Right hindlimb (tissue), 1 donor: Measurements from ENCODE around the gene NEK10.

ENCODE experiments used
- DNase-seq: peaks from one replicate; pipeline ENCODE4 v3.0.0-alpha.2; 2018

The NEK10 gene

DNA sequence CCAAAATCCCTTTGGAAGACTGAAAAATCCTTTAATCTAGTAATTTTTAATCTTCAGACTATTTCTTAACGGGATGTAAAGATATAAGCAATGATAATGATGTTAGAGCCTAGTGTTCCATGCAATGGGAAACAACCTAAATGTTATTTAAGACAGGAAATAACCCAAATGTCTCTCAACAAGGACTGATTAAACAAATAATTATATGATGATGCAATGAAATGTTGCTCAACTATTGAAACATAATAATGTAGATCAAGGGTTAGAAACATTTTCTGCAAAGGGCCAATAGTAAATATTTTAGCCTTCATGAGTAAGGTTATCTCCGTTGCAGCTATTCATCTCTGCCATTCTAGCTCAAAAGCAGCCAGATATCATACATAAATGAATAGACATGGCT, 275.4 kb downstream of the NEK10 start:
- no peak for DNase-seq

DNA sequence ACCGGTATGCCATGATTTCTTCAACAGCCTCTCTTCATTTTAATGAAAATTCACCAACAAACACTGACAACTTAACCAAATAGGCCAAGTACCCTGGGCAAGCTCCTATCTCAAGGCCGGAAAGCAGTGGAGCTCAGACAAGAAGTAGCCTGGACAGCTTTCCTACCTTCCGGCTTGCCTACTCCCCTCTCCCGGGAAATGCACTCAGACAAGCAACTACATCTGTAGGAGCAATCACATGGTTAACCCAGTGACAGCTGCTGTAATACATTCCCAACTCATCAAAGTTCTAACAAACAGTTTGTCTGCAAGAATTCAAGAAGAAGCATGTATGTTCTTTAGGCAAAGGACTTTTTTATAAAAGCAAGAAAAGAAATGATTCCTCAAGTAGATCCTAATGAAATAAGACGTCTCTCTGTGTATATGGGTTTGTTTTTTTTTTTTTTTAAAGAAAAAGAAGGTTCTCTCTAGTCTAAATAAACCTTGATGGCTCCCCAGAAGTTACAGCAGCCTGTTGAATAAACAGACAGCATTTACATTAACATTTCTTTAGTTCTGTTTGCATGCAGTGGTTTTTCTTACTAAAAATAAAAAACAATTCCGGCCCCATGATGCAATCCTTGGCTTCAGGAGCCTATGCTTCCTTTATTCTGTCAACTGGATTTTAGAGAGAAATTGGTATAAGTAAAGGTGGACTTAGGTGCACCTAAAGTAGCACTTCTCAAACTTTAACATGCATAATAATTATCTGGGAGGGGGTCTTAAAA, 278.7 kb downstream of the NEK10 start:
- DNase-seq, result no peak

DNA sequence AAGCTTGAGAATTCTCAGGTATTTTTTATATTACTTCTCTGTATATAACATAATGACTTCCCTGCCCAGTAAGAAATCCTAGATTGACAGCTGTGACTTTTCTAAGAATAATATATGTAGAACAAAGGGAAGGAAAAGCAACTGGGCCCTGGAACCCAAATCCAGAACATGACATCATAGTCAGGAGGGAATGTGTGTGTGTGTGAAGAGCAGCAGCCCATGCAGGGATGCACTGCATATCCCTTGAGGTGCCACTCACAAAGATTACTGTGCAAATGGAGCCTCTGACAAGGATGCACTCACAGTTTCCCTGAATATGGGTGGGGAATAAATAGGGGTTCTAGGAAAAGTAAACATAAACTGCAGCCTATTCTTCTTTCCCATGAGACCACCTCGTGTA, 279.5 kb downstream of the NEK10 start:
- DNase-seq, result no peak

DNA sequence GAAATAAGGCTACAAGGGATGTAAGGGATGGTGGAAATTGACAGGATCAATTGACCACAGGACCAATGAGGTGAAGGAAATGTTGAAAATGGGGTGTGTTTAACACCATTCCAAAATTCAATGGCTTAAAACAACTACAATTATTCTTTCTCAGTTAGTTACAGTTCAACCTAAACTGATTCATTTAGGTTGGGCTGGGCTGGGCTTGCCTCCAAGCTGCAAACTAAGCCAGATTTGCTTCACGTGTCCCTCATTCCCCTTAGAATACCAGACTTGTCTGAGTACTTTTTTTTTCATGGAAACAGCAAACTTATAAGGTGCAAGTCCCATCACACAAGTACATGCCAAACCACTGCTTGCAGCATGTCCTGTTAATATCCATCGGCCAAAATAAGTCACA, 280.1 kb downstream of the NEK10 start:
- peak; percentile 68 for DNase-seq

DNA sequence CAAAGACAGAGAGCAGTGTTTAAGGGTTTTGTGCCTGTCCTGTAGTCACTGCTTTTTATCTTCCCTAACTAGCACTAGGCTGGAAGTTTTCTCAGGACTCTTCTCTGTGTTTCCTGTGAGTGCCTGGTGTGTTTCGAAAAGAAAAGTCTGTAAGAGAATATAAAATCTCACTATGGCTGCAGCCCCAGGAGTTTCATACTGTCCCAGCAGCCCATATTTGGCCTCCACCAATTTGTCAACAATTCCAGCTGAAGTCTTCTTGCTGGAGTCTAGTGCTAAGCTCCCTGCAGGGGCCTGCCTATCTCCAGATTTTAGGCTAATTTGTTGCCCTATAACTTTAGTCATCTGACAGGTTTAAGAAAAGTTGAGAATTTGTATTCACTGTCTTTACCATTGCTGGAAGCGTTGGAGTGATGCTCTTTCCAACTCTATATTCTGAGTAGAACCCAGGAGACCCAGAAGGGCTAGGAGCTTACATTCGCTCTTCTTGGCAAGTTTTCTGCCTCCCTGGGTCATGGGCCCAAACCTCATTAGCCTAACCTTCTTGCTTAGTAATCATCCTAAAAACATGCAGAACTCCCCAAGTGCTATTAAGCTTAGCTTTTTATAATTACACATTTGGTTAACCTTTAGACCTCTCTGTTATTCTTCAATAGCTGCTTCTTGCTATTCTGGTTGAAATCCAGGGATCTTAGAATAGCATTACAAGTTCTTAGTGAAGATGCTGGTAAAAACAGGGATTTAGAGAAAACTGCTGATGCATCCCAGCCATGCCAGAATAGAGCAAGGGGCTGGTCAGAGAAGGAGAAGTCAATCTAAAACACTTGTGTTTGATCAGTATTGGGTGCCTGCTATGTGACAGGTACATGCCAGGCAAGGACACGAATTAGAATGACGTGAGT, 283.1 kb downstream of the NEK10 start:
- peak; percentile 62 for DNase-seq

DNA sequence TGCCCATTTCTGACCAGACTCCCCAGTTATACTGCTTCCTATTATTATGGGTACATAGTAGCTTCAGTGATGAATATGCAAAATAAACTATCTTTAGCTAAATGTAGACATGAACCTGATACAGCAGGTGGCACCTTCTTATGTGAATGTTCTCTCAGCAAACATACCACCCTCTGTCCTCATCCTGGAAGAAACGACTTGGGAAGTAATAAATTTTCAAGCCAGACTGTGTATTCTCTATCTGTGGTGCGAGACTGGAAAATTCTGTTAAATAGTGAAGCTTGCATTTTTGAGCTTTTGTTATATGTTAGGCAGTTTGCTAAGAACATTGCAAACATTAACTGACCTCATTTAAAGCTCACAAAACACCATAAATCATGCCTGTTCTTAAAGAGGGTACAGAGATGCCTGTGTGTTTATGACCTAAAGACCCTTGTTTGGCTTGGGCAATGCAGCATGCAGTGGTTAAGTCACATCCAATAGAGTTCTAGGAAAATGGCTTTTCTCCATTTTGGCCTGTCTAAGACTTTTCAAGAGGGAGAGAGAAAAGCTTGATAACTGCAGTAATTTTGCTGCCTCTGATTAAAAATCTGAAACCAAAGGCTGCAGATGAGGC, 287.1 kb downstream of the NEK10 start:
- no peak for DNase-seq

DNA sequence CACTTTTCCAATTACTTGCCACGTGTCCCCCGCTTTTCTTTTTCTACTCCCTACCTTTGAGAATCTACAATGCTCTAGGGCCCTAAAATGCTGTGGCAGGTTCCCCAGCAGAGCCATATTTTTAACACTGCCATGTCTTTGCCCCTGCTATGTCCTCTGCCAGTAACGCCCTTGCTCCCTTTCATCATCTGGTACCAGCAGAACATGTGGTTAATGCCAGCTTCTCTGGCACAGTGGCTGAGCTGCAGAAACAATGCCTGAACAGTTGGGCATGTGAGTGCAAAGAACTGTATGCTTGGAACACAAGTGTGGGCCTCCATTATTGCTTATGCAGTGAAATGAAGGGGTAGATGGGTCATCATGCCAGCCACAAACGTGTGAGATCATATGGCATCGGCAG, 287.6 kb downstream of the NEK10 start:
- no peak for DNase-seq

DNA sequence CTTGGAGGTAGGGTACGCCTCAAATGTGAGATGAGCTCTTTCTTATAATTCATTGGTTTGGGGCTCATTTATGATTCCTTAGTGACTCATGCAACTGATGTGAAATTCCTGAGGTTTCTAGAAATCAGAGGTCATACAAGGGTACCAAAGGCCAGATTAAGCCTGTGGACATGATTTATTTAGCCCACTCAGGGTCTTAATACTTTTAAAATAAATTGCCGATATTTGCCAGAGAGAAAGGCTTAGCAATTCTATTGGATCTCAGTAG, 289.0 kb downstream of the NEK10 start:
- DNase-seq, result no peak

DNA sequence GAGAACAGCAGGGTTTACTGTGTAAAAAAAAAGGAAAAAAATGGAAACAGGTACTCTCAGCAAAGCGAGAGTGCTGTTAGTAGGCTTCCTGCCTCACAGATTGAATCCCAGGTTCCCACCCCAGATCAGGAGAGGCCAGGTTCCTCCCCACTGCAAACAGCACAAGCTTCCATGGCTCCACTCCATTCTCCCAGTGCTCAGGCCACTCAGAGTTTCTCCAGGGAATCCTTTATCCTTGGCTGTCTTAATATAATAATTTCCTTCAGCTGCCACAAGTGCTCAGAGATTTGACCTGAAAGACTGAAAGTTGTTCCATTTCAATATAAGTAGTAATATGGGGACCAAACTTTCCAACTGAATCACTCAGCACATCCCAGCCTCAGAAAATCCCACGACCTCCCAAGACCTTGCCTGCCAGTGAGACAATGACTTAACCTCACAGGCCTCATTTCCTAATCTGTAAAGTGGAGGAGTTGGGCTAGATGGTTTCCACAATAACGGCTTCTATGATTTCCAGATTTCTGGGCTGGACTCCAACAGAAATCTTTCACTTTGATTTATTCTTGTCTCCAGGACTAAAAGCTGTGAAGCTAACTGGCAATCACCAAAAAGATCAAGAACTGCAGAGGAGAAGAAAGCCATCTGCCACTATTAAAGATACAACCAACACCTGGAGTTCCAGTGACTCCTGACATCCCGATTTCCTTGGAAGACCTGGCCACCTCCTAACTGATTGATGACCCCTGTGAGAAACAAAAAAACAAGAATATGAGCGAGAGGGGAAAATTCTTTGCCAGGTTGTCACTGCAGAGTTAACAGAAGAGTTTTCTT, 289.5 kb downstream of the NEK10 start:
- peak; percentile 64 for DNase-seq

DNA sequence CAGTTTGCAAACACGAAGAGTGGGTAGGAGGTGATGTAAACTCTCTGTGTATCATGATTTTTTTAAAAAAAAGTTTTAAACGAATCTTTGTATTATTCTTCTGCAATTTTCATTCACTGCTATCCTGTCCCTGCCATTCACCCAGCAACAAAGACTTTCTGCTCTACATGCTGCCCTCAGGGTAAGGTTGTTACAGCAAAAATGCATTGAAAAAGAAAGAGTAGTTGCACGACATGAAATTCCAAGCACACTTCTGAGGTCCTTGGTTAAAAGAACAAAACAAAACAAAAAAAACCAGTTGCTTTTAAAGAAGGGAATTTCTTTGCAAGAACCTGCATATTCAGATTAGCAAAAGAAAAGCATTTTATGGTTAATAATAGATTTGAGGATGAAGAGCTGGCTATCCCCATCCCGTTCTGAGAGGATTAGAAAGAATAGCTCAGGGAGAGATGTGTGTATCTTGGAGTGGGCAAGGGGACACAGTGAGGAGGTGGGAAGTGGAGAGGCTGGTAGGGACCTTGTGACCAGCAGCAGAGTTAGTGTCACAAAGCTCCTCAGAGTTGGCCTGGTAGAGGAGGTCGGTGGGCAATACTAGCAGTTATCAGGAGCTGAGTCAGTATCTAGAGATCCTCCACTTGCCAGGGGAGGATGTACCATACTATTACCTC, 290.8 kb downstream of the NEK10 start:
- DNase-seq, result no peak

DNA sequence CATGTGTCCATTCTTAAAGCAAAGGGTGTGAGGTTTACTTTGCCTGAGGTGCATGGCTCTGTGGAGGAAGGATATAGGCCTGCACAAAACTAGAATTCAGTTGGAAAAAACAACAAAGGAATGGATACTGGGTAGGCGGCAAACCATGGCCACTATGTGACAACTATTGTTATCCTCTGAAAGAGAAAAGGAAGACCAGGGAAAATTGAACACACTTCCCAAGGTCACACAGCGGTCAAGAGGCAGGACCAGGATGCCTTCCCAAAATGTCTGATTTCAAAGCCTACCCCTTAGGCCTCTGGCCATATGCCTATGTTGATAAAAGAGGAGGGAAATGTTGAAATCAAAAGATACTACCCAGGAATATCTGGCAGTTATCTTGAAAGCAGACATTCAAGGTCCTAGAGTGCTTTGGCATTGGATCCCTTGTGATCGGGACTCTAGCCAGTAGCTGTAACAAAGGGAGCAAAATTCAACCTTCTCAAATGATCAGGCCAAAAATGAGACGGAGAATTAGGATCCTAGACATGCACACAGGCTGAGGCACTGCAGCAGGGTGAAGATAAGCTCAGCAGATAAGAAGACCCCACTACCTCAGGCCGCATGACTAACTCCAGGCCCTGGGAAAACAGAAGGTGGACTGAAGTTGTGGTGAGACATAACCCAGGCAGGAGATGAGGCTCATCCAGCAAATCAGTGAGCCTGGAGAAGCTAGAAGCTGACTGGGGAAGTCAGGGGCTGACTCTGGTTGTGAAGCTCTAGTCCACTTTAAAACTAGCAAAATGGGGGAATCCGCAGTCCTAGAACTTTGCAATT, 292.2 kb downstream of the NEK10 start:
- DNase-seq, result no peak

DNA sequence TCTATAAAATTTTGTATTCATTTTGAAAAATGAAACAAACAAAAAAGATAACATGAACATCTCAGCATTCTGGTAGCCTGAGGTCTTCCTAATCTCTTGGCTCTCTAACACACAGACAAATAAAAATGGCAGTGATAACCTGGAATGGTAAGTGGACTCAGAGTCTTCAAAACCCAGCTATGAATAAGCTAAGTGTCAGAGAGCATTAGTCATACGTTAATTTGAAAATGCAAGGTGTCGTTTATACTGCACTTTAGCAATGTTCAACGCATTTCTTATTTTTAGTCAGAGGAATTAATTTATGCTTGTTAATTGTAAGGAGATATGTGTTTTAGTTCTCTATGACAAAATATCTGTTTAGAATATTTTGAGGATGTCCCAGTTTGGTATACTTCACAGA, 294.3 kb downstream of the NEK10 start:
- no peak for DNase-seq

DNA sequence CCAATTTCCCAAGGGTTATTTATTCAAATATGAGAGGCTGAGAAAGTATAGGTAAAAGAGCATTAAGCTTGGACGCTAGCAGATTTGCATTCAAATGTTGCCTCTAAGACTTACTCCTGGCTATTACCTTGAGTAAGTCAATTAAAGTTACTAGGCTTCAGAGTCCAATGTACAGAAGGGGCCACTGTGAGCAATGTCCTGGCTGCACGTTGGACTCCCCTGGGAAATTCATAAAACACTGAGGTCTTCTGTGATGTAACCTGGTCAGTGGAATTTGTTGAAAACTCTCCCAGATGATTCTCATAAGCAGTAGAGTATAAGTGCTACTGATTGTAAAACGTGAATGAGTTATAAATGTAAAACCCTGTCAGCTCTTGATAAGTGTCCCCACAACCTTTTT, 295.3 kb downstream of the NEK10 start:
- DNase-seq, result no peak

DNA sequence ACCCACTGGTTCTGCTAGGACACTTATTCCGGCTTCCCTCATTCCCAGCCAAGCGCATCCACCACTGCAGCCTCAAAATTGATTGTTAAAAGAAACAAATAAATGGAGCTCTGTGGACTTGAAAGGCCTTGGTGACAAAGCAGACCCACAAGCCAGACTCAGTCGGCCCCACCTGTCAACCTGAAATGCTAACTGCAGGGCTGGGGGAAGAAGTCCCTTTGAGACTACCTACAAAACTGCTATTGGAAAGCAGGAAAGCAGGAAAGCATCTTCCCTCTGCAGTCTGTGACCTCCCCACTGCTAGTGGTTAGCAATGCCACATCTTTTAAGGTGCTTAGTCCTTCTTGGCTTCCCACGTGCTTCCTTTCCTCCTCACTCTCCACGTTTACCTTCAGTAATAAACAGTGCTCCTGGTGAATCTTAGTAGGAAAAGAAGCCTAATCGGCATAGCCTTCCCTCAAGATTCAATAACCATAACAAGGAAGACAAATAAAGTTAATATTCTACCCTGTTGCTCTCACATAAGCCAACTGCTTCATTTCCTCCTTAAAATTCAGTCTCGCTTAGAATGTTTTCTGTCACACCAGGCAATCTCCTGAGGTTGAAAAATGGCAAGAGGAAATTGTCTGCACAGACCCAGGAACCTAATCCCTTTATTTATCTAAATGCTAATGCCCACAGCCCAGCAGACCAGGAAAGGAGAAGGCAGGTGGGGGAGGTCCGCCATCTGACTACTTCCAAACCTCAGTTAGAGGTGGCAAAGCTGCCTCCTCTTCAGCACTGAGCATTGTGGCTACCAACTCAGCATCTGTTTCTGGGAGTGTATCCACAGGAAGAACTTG, 296.2 kb downstream of the NEK10 start:
- no peak for DNase-seq

DNA sequence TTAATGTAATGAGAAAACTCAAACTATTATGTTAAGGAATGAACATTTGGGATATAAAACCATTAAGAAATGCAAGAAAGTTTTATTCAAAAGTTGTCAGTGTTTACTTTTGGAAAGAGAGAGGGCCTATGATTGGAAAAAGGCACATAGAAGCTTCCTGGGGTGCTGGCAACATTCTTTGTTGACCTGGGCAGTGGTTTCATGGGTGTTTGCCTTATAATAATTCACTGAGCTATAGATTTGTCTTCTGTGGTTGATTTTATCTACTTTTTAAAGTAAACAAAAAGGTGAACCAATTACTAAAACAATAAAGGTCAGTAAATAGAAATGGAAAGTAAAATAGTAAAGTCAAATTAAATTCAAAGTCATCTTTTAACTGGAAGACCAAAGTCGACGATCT, 308.8 kb downstream of the NEK10 start:
- no peak for DNase-seq
